GM18861 (cell line): ENCODE measurements around the gene UBAC1.
"Not testable (repeated sequence)": the region's sequence is repeated elsewhere in the genome, so short reads cannot be mapped to it uniquely, and the experiment has no call there.

Experiments
- ATAC-seq: cut with Tn5 transposase; IDR thresholded peaks from one replicate; pipeline ENCODE4 v1.9.1; 2021; ENCODE audit not compliant: unreplicated experiment

The UBAC1 gene

DNA sequence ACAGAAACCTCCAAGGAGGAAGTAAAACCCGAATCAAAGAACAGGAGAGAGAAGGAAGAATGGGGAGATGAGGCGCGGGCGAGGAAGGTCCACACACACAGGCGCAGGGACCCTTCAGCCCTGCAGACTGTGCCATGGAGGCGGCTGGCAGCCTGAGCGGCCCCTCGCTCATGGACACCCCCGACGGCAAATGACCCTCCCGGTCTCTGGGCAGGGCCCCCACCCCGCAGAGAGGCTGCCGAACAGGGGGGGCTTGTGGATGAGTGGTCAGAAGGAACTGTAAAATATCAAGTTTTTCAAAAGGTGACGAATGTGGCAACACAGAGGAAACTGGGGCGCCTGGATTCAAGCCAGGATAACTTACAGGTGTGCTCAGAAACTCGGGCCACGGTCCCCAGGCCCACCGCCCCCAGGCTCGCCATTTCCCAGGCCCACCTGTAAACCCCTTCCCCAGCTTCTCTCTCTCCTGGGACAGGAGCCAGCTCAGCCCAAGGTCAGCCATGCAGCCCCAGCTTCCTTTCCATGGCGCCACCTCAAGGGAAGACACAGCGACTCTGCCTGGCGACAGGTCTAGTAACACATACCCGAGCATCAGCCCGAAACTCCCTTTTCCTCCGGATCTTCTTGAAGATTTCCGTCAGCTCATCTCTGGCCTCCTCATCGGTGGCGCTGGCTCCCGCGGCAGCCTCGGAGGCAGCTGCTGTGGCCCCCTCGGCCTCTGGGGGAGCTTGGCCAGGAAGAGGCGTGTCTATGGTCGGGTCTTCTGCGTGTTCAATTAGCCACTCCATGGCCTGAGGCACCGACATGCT lies 16.5 kb downstream of the UBAC1 start:
- no peak for ATAC-seq

DNA sequence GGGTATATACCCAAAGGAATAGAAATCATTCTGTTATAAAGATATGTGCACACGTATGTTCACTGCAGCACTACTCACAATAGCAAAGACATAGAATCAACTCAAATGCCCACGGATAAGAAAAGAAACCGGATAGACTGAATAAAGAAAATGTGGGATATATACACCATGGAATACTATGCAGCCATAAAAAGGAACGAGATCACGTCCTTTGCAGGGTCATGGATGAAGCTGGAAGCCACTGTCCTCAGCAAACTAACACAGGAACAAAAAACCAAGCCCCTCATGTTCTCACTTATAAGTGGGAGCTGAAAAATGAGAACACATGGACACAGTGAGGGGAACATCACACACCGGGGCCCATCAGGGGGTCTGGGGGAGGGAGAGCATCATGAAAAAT lies 17.6 kb downstream of the UBAC1 start:
- ATAC-seq: not testable (repeated sequence)

DNA sequence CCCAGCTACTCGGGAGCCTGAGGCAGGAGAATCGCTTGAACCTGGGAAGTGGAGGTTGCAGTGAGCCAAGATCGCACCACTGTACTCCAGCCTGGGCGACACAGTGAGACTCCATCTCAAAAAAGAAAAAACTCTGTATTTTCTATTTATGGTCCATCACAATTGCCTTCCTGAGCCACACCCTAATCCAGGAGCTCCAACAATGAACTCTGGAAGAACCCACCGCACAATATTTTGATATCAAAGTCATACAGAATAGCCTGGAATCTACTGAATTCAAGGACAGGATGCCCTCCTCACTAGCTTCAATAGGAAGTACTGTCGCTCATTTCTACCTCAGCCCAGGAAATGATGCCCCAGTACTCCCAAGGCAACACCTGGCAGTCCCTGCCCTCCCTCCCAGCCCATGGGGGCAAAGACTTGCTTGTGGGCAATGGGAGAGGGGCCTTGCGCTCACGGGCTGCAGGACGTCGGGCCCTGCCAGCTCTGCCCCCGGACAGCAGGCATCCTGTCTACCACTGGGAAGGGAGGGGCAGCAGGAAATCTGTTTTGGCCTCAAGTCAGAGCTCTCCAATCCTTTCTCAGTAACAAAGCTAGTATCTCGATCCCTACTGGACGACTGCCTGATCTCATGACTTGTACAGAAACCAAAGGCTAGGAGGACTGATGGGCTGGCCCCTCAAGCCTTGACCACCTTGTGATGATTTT lies 19.7 kb downstream of the UBAC1 start:
- ATAC-seq: no peak

DNA sequence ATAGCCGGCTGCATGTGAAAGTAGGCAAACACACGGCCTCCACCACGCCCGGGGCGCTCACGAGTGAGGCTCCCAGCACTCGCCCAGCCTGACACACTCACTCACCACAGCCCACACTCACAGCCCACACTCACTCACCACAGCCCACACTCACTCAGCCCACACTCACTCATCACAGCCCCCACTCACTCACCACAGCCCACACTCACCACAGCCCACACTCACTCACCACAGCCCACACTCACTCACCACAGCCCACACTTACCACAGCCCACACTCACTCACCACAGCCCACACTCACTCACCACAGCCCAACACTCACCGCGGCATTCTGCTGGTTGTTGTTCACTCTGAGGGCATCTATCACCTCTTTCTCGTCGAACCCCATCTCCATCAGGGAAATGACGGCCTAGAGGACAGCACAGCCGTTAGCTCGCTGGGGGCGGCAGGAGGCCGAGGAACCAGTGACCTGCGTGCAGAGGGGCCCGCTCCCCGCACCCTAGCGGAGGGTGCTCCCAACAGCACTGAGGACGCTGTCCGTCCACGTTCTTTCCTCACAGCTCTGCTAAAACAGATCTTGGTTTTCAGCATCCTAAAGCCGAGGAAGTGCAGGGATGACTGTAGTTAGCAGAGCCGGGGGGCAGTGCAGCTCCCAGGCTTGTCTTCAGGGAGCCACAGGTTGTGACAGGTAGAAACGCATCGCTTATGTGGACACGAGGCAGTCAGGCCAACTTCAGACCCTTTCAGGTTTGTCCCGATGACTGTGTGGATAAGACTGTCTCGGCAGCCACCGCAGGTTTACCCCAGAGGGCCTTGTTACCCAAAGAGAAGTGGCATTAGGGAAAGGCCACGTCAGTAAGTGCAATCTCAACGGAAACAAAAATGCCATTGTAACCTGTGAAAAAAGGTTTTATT lies 21.6 kb downstream of the UBAC1 start:
- ATAC-seq: no peak

DNA sequence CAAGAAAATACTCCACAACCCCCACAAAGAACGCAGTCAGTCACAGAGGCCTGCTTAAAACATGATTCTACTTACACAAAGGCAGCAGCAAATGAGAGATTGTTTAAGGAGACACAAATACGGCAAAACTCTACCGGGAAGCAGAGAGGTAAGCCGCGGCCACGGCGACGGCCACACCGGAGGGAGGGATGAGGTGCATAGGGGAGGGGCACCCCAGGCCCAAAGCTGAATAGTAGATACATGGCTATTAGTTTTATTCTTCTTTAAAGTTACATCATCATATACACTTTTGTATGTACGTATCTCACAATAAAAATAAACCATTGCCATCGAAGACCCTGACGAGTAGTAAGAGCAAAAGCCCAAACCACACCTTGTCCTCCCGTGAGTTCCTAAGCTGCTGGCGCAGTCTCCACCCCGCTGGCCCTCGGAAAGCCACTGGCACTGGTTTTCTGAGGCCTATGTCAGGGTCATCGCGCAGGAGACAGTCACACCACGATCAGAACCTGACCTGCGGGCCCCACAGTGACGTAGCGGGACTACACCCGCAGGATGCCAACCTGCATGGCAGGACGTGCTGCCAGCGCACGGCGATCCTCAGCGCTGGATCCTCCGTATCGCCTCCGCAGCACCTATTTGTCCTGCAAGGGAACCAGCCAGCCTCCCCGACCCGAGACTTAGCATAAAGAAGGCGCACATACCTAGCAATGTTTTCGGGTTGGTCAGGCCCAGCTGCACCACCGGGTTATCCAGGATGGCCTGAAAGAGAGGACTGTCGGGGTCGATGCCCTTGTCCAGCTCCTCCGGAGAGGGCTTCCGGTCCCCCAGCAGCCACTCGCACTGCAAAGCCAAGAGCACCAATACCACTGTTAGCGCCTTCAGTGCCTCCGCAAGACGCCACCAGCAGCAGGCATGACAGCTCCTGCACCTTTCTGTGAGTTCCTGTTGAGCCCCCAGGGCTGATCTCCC lies 23.4 kb downstream of the UBAC1 start:
- ATAC-seq: no peak

DNA sequence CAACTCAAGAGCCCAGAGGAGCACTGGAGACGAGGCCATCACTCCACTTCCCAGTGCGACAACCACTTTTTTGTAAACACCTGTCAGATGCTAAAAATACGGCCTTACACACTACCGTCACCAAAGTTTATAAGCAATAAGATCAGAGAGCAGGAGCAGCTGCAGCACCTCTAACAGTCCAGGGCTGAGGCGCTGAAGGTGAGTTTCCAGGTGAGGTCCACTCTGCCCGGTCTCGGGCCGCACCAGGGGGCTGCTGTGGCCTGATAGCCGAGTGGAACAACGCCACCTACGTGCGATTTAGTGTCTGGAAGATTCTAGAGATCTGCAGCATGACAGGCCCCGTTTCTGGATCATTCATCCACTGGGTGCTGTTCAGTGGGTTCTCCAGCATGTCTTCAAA lies 28.1 kb downstream of the UBAC1 start:
- no peak for ATAC-seq

DNA sequence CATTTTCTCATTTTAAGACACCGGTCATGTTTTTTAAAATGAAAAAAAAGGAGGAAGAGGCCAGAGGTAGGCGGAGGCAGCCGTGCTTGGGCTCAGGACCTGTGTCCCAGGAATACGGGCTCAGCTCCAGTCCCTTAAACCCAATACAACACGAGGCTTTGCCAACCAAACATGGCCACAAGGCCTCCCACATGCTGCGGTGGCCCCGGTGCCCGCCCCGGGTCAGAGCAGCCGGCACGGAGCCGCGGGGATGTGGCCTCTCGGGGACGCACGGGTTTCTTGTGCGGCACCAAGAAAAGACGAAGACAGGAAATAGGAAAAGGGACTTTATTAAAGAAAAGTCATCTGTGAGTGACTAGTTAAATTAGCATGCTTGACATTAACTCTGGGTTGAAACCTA lies 28.5 kb downstream of the UBAC1 start:
- ATAC-seq: no peak

DNA sequence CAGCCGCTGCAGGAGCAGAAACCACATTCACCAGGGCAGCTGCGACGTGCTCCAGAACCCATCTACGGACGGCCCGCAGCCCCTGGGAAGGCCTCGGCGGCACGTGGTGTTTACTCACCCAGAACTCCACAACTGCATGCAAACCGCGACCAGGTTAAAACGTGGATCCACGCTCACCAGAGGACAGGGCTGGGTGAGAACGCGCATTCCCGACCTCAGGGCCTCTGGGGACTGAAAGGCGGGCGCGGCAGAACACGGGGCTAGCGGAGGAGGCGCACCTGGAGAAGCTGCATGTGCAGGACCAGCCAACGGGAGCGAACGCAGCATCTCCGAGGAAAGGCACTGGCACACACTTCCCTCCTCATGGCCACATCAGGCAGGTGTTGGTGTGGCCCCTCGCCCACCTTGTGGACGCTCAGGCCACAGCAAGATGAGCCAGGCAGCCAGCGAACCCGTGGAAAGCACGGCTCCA lies 29.8 kb downstream of the UBAC1 start:
- no peak for ATAC-seq

DNA sequence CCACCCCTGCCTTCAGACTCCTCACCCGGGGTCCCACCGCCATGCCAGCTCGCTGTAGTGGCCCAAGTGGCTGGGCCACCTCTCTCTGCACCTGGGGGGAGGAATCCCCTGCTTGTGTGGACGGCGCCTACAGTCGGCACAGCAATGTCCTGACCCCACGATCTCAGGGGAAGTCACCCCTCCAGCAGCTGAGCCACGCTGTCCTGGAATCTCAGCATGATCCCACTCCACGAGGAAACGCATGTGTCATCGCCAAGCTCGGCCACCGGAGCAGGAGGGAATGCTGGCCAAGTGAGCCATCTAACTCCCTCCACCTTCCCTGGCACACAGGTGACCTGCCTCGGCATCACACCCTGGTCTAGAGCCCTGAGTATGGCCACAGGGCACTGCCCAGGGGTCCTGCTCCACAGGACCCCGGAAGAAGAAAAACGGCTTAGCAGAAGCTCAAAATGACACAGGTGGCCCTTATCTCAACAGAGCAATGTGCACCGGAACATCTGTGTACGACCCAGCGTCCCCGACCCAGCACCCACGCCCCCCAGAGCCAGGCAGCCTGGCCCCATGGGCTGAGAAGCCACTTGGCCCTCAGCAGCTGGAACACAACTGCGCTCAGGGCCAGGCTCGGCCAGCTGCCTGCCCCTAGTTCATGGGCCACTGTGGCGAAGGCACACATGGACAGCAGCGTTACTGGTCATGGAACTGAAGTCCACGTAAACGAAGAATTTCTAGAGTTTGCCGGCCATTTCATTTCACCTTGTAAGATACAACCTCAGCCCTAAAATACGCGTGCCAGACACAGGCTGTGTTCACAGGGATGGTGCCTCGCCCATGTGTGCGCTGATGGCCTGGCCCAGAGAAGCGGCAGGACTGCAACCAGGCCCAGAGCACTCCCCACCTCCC lies 30.5 kb downstream of the UBAC1 start:
- ATAC-seq: no peak

DNA sequence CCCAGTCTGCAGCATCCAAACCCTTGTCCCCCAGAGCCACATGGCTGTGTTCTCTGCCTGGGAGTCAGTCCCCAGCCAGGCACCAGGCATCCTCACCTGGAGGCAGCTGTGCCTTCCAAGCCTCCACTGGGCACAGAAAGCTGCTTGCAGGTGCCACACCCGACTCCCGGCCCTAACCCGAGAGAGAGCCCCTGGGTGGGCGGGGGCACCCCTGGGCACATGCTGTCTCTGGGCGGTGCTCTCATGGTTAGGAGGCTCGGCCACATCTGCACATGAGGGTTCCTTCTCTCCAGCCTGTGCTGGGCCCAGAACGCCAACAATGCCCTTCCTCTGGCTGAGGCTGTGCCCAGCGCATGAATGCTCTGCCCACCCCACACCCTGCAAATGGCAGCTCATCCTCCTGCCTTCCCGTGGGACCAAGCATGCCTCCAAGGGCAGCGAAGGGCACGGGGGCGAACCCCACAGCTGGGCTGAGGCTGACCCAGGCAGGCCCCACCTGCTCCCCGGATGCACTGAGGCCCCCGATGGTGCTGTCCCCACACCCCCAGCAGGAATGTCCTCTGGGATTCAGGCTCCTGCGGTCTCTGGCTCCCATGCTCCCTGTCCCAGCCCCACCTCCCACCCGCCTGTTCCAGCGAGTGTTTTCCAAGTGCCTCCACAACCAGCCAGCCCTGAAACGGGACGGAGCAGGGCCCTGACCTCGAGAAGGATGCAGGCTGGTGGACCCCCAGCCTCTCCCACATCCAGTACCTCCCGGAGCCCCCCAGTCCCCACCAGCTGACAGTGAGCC lies 31.3 kb downstream of the UBAC1 start:
- ATAC-seq: no peak

DNA sequence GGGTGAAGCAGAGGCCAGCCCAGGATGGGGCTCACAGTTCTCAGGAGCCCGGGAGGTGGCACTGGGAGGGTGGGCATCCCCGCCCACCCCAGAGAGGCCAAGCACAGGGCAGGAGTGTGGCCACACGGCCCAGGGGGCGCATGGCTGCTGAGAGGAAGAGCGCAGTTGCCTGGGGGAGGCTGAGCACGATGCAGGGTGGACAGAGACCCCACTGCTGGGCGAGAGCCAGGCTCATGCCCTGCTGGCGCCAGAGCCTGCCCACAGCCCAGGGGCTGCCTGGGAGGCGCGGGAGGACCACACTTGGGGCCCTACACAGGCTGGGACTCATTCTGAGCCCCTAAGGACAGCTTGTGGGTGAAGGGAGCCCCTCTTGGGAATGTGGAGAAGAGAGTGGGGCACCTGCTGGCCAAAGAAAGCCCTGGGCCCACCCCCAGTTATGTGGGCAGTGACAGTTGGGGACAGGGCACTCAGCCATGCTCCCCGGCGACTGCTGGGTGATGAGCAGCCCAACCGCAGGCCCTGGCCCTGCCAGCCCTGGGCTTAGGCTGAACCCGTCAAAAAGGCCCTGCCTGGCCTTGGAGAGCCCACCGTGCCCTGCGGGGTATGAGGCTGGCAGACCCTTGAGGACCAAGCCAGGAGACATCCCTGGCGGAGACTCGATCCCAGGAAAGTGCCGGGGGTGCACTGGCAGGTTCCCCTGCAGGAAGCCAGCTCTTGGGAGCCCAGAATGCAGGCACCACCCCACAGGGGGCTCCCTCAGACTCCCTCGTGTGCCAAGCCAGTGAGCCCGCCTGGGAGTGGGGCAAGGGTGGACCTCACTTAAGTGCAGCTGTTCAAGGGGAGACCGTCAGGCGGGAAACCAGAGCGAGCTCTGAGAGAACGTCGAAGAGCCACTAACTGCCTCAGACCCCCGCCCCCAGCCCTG lies 32.2 kb downstream of the UBAC1 start:
- ATAC-seq: no peak

DNA sequence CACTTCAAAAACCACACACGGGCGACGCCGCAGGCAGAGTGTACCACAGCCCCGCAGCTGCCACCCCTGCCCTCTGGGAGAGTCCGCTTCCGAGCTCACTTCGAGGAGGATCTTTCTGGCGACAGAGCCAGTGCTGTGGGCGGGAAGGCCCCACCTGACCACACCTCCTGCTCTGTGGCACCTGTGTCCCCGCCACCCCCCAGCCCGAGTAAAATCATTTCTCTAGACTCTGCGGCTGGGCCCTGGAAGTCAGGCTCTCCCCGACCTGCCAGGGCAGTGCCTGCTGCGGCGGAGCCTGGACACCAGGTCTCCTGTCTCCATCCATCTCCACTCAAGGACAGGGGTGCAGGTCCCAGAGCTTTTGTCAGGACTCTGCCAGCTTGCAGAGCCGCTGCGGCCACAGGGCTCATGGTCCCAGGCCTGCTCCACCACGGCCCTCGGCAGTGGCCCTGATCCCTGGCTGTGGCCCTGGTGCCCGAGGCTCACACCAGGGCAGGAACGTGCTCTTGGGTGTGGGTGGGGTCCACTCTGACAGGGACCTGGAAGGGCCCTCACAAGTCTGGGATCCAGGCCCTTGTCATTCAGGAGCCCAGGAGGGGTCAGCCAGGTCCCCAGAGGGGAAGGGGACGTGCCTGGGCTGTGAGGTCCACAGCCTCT lies 33.0 kb downstream of the UBAC1 start:
- no peak for ATAC-seq

DNA sequence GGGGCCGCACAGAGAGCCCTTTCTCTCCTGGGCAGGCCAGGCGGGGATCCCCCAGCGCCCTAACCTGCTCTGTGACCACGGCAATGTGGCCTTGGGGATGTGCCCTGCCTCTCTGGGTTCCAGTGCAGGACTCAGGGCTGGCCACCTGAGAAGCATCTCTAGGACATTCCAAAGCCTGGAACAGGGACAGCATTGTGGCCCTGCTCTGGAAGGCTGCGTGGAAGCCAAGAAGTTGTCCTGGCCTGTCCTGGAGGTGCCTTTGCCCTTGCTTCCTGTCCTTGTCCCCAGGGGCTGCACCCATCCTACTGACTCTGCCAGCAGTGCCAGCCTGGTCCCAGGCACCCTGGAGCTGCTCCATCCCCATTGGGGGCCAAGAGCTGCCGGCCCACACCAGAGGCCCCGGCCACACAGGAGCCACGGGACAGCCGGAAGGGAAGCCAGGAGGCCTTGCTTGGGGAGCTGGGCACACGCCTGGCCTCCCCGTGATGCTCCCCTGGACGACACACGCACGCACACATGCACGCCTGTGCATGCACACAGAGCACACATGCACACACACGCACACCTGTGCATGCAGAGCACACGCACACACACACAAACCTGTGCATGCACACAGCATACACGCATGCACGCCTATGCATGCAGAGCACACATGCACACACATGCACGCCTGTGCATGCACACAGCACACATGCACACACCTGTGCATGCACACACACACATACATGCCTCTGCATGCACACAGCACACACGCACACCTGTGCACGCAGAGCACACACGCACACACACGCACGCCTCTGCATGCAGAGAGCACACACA lies 33.8 kb downstream of the UBAC1 start:
- ATAC-seq: no peak

DNA sequence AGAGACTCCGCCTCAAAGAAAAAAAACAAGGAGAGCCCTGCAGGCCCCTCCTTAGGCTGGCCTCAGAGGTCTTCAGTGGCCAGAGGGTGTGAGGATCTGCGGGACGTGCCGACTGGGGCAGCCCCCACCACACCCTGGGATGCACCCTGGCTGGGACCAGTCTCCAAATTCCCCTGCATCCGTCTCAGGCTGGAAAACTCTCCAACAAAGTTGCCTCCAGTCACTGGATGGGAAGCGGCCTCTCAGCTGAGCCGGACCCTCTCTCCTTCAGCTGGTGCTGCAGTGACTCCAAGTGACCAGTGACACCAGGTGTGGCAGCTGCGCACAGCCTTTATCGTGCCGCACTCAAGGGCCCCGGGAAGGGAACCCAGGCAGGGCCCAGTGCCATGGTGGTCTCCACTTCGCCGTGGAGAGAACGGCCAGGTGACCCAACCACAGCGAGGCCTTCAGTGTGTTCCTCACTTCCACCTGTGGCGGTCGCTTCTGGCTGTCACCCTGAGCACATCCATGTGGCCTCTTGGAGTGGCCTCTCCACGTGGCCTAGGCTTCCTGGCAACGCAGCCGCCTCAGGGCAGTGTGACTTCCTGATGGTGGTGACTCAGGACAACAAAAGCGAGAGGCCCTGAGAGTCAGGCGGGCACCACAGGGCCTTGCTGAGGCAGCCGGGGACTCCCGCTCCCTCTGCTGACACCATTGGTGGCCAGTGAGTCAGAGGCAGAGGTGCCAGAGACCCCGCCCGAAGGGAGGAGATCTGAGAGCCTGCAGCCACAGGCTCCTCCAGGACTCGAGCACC lies 34.6 kb downstream of the UBAC1 start:
- no peak for ATAC-seq

DNA sequence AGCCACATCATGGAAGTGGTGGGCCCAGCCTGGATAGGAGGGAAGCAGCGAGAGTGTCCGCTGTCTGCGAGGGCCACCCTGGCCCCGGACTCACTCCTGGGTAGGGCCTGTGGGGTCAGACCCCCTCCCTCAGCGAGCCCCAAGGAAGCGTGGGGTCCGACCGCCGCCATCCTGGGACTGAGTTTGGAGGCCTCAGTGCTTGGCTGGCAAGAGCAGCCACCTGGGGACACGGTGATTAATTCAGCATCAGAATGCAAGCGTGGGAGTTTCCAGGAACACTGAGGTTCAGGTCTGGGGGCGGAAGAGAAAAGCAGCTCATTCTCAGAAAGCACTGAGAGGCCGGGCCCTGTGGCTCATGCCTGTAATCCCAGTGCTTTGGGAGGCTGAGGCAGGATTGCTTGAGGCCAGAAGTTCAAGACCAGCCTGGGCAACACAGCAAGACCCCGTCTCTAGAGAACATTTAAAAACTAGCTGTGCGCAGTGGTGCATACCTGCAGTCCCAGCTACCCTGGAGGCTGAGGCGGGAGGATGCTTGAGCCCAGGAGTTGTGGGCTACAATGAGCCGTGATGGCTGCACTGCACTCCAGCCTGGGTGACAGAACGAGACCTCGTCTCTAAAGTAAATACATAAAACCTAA lies 35.6 kb downstream of the UBAC1 start:
- ATAC-seq: no peak
